ENCODE results near the gene ZNF580.

GRCh38 chr19:55592391-55593090 is 48.3 kb upstream of the ZNF580 start:
- no peak for TF ChIP-seq EZH2 (IDR thresholded peaks at IDR 0.05; ENCODE audit: insufficient read depth, low read length)
- TF ChIP-seq, protein P1, sequence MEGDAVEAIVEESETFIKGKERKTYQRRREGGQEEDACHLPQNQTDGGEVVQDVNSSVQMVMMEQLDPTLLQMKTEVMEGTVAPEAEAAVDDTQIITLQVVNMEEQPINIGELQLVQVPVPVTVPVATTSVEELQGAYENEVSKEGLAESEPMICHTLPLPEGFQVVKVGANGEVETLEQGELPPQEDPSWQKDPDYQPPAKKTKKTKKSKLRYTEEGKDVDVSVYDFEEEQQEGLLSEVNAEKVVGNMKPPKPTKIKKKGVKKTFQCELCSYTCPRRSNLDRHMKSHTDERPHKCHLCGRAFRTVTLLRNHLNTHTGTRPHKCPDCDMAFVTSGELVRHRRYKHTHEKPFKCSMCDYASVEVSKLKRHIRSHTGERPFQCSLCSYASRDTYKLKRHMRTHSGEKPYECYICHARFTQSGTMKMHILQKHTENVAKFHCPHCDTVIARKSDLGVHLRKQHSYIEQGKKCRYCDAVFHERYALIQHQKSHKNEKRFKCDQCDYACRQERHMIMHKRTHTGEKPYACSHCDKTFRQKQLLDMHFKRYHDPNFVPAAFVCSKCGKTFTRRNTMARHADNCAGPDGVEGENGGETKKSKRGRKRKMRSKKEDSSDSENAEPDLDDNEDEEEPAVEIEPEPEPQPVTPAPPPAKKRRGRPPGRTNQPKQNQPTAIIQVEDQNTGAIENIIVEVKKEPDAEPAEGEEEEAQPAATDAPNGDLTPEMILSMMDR (IDR thresholded peaks at IDR 0.05; ENCODE audit: insufficient read depth, low read depth, low read length) = no peak
